ENCODE measurements around the gene FAM149A. TPM values are rescaled to one million over a fixed set of nuclear protein-coding genes. Genes with fewer than 3 reads are reported as not detected.

FAM149A gene
- total and polyA plus RNA-seq, 2 experiments from 2014 or later: 10.8 to 13.3 TPM

GRCh38 chr4:186191200-186192065 lies 86.9 kb downstream of the FAM149A start, which contains the start of gene CYP4V2:
Gene CYP4V2, plus strand, starts transcription at chr4:186191567. Its CDS starts 257 bp downstream, at chr4:186191824.
- H2AFZ ChIP-seq: peak within 1 kb of the TSS; percentile 92; the same call in 1 of the 2 replicates
- H3K27ac Mint-ChIP-seq: peak within 1 kb of the TSS; percentile 66

More at GRCh38 chr4:186191200-186192065, 86.9 kb downstream of the FAM149A start, which contains the start of gene CYP4V2:
- Histone ChIP-seq H4K20me1 (replicated peaks; ENCODE audit: insufficient read depth) (no peaks in the 10 kb centered on the region), H3K79me2 (replicated peaks; ENCODE audit: insufficient read depth) (no peaks in the 10 kb centered on the region; the same call in 1 of the 2 replicates), H3K36me3 (ENCODE audit: insufficient read depth) (no peaks in the 10 kb centered on the region), H3K4me2 (peak within 1 kb of the TSS; percentile 78), H3K27me3 (ENCODE audit: insufficient read depth) (no peaks in the 10 kb centered on the region), H3K9me2 (ENCODE audit: insufficient read depth) (no peaks in the 10 kb centered on the region), H3K27ac (ENCODE audit: low read depth) (peak within 1 kb of the TSS; percentile 89), H3K4me1 (ENCODE audit: insufficient read depth) (peaks cover 21% of the 10 kb centered on the region), H3K4me3 (peak within 1 kb of the TSS; percentile 77), H3F3A (replicated peaks; ENCODE audit: low read depth) (peaks cover 4% of the 10 kb centered on the region; the same call in 1 of the 2 replicates)
- ATAC-seq (peak; percentile 81), DNase-seq (ENCODE audit: low spot score) (peak; percentile 88)
- Mint-ChIP-seq H3K27me3 (ENCODE audit: insufficient read depth, low read depth, poor library complexity) (peaks cover 3% of the 10 kb centered on the region), H3K36me3 (ENCODE audit: low read depth) (peaks cover 10% of the 10 kb centered on the region; the same call in 2 of the 3 replicates), H3K4me1 (peaks cover 34% of the 10 kb centered on the region), H3K4me3 (peak within 1 kb of the TSS; percentile 93), H3K9me3 (no peaks in the 10 kb centered on the region)
- no peak for TF ChIP-seq EZH2phosphoT487 (IDR thresholded peaks at IDR 0.05; ENCODE audit: unreplicated experiment)
- no peak for TF ChIP-seq JUNB (IDR thresholded peaks at IDR 0.05; ENCODE audit: unreplicated experiment)
- TF ChIP-seq ETS1 (IDR thresholded peaks at IDR 0.05): peak; percentile 78
- no peak for TF ChIP-seq ZNF331 (CRISPR knock-in tag; IDR thresholded peaks at IDR 0.05; ENCODE audit: low read depth)
- TF ChIP-seq STAT1 (IDR thresholded peaks at IDR 0.05; ENCODE audit: unreplicated experiment): no peak
- TF ChIP-seq ZNF114 (CRISPR knock-in tag; IDR thresholded peaks at IDR 0.05): no peak
- no peak for TF ChIP-seq REST (IDR thresholded peaks at IDR 0.05; ENCODE audit: unreplicated experiment)
- TF ChIP-seq NANOG (IDR thresholded peaks at IDR 0.05; ENCODE audit: borderline replicate concordance): no peak
- TF ChIP-seq CREB1 (CRISPR knock-in tag; IDR thresholded peaks at IDR 0.05; ENCODE audit: low read depth): peak; percentile 65; the same call in 1 of the 2 replicates
- TF ChIP-seq EZH2 (IDR thresholded peaks at IDR 0.05; ENCODE audit: low read depth, unreplicated experiment): no peak
- TF ChIP-seq CTCF (conservative IDR thresholded peaks at IDR 0.05; ENCODE audit: low read depth in 2 of 2): peak; percentile 8 to 51; a peak in 2 of 4 replicates
